ENCODE data around the gene ZC3H12C.

Gene ZC3H12C

GRCh38 chr11:110147962-110148709 lies 54.9 kb downstream of the ZC3H12C start:
- no peak overlapping the region for H3K4me3 ChIP-seq (ENCODE audit: low read depth, low read length)

GRCh38 chr11:110148775-110149744 lies 55.9 kb downstream of the ZC3H12C start:
- H3K4me3 ChIP-seq (ENCODE audit: low read depth, low read length) = no peak overlapping the region

GRCh38 chr11:110152199-110152598 lies 59.0 kb downstream of the ZC3H12C start:
- no peak overlapping the region for H3K4me3 ChIP-seq (ENCODE audit: low read depth, low read length)

- H3K4me3 ChIP-seq (ENCODE audit: low read depth, low read length) = no peak overlapping the region
Observed at GRCh38 chr11:110153474-110153873, 60.3 kb downstream of the ZC3H12C start.

GRCh38 chr11:110156503-110156902 lies 63.3 kb downstream of the ZC3H12C start:
- H3K4me3 ChIP-seq (ENCODE audit: low read depth, low read length) = no peak overlapping the region

GRCh38 chr11:110158317-110159200 lies 65.4 kb downstream of the ZC3H12C start:
- no peak overlapping the region for H3K4me3 ChIP-seq (ENCODE audit: low read depth, low read length)

- no peak overlapping the region for H3K4me3 ChIP-seq (ENCODE audit: low read depth, low read length)
Observed at GRCh38 chr11:110159476-110159875, 66.3 kb downstream of the ZC3H12C start.

GRCh38 chr11:110160016-110160415 lies 66.8 kb downstream of the ZC3H12C start:
- H3K4me3 ChIP-seq (ENCODE audit: low read depth, low read length) = no peak overlapping the region

- no peak overlapping the region for H3K4me3 ChIP-seq (ENCODE audit: low read depth, low read length)
Observed at GRCh38 chr11:110160437-110160836, 67.2 kb downstream of the ZC3H12C start.

GRCh38 chr11:110161061-110161460 lies 67.9 kb downstream of the ZC3H12C start:
- H3K4me3 ChIP-seq (ENCODE audit: low read depth, low read length) = no peak overlapping the region

- no peak overlapping the region for H3K4me3 ChIP-seq (ENCODE audit: low read depth, low read length)
Observed at GRCh38 chr11:110162216-110162615, 69.0 kb downstream of the ZC3H12C start.

GRCh38 chr11:110165039-110165925 lies 72.1 kb downstream of the ZC3H12C start:
- H3K4me3 ChIP-seq (ENCODE audit: low read depth, low read length) = no peak overlapping the region

GRCh38 chr11:110168033-110168803 lies 75.0 kb downstream of the ZC3H12C start:
- no peak overlapping the region for H3K4me3 ChIP-seq (ENCODE audit: low read depth, low read length)

GRCh38 chr11:110169738-110170137 lies 76.5 kb downstream of the ZC3H12C start:
- no peak overlapping the region for H3K4me3 ChIP-seq (ENCODE audit: low read depth, low read length)

- H3K4me3 ChIP-seq (ENCODE audit: low read depth, low read length) = no peak overlapping the region
Observed at GRCh38 chr11:110172468-110173065, 79.4 kb downstream of the ZC3H12C start.

- no peak overlapping the region for H3K4me3 ChIP-seq (ENCODE audit: low read depth, low read length)
Observed at GRCh38 chr11:110173811-110174644, 80.8 kb downstream of the ZC3H12C start.

GRCh38 chr11:110174645-110175310 lies 81.6 kb downstream of the ZC3H12C start:
- H3K4me3 ChIP-seq (ENCODE audit: low read depth, low read length) = no peak overlapping the region

Measured in iPS-11a (cell line).